Activated CD4-positive, alpha-beta T cell treated with anti-CD3 and anti-CD28 coated beads for 24 hours (primary cell): Measurements from ENCODE around the gene UMODL1.

Experiments used
- DNase-seq, 2 donors: peaks; one replicate each; pipeline ENCODE4 v3.0.0-alpha.2; 2020; ENCODE audit warnings: low read depth in 2 of 2

The UMODL1 gene, protein sequence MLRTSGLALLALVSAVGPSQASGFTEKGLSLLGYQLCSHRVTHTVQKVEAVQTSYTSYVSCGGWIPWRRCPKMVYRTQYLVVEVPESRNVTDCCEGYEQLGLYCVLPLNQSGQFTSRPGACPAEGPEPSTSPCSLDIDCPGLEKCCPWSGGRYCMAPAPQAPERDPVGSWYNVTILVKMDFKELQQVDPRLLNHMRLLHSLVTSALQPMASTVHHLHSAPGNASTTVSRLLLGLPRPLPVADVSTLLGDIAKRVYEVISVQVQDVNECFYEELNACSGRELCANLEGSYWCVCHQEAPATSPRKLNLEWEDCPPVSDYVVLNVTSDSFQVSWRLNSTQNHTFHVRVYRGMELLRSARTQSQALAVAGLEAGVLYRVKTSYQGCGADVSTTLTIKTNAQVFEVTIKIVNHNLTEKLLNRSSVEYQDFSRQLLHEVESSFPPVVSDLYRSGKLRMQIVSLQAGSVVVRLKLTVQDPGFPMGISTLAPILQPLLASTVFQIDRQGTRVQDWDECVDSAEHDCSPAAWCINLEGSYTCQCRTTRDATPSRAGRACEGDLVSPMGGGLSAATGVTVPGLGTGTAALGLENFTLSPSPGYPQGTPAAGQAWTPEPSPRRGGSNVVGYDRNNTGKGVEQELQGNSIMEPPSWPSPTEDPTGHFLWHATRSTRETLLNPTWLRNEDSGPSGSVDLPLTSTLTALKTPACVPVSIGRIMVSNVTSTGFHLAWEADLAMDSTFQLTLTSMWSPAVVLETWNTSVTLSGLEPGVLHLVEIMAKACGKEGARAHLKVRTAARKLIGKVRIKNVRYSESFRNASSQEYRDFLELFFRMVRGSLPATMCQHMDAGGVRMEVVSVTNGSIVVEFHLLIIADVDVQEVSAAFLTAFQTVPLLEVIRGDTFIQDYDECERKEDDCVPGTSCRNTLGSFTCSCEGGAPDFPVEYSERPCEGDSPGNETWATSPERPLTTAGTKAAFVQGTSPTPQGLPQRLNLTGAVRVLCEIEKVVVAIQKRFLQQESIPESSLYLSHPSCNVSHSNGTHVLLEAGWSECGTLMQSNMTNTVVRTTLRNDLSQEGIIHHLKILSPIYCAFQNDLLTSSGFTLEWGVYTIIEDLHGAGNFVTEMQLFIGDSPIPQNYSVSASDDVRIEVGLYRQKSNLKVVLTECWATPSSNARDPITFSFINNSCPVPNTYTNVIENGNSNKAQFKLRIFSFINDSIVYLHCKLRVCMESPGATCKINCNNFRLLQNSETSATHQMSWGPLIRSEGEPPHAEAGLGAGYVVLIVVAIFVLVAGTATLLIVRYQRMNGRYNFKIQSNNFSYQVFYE

DNA sequence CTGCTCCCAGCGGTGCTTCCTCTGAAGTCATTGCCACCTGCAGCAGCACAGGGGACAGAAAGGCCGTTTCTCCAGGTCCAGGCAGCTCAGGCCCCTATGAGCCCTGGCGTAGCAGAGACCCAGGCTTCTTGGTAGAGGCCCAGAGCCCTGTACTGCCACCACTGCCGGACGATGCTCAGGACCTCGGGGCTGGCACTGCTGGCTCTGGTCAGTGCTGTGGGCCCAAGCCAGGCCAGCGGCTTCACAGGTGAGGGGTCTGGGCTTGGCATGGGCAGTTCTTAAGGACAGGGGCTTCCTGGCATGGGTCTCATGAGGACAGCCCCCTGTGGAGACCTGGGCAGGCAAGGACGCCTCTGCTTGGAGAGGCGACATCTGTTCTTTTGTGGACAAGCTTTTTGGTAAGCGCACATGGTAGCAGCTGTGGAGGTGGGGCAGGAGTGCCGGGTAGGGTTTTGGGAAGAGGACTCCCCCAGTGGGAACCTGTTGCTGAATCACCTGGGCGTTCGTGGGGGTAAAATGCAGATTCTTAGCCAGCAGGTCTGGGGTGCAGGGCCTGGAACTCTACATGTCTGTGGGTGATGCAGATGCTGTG is at the start of gene UMODL1:
Gene UMODL1 (plus strand): TSS at position 172 of the 592 bp plus-strand sequence. CDS start 0 bp downstream, at position 172.
- no peak for DNase-seq

DNA sequence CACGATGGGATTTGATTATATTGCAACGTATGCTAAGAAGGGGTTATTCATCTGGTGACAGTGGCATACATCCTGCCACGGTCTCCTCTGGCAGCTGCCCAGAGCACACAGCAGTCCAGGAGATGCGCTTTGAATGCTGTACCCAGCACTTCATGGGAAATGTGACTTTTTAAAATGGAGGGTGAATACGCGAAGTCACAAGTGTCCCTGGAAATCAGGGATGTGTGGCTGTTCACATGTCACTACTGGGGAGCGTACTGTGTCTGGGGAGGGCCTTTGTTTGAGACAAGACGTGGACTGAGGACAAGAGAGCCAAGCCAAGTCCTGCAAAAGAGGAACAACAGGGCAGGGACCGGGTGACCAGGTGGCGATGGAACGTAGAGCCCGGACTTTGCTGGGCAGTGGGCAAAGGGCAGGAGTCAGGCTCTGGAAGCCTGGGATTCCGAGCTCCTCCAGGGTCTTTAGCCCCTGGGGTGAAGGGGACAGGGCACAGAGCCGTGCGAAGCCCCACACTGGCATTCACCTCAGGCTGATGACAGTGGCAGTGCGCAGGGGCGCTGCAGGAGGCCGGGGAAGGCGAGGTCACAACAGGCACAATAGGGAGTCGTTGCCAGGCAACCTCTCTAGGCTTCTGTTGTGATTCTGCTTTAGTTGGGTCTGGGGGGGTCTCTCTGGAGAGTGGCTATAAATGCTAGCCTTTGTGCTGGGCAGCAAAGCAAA is 49.6 kb upstream of the UMODL1 start:
- DNase-seq, result no peak

DNA sequence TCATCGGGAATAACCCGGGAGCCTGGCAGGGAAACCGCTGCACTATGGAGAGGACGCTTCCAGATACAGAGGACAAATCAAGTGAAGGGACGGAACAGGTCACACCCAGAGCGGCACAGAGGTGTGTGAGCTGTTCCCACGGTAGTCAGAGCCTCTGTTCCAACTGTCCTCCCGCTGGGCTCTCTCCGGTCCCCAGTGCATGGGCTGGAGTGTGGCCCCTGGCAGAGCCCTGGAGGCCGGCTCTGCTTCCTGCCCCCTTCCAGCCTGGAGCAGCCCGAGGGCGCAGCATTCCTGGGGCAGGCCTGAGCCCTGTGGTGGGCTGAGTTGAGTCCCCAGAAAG is 49.1 kb upstream of the UMODL1 start:
- no peak for DNase-seq

DNA sequence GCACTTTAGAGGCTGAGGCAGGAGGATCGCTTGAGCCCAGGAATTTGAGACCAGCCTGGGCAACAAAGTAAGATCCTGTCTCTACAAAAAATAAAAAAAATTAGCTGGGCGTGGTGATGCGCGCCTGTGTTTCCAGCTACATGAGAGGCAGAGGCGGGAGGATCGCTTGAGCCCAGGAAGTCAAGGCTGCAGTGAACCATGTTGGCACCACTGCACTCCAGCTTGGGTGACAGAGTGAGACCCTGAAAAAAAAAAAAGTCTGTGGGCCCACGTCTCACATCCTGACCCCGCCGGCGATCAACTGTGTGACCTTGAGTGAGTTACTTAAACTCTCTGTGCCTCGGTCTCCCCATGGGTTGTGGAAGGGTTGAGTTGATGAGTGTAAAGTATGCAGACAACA is 48.2 kb upstream of the UMODL1 start:
- DNase-seq, result no peak

DNA sequence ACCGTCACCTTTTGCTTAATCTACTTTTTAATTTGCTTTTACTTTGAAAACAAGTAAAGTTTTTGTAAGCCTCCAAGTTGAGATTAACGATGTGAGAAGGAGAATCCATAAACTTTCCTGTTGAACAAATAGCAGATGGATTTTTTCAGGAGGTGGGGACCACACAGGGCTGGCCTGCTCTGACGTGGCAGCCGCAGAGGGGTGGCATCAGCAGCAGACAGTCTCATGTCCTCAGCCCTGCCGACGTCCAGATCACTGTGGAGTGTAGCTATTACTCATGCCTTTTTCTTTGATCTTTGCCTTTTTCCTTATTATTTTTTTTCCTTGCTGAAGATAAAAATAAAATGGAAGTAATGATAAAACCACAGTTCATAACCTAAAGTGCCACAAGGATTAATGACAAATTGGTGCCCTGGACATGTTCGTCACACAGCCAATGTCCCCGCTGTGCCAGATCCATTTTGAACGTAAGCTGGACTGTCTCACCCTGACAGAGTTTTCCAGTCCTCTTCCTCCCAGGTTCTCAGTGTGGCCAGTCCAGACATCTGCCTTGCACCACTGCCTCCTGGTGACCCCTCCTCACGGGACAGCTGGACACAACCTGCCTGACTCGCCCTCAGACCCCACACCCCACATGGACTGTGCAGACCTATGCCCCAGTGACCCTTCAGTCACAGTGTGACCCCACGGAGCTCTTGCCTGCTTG is 45.6 kb upstream of the UMODL1 start:
- no peak for DNase-seq

DNA sequence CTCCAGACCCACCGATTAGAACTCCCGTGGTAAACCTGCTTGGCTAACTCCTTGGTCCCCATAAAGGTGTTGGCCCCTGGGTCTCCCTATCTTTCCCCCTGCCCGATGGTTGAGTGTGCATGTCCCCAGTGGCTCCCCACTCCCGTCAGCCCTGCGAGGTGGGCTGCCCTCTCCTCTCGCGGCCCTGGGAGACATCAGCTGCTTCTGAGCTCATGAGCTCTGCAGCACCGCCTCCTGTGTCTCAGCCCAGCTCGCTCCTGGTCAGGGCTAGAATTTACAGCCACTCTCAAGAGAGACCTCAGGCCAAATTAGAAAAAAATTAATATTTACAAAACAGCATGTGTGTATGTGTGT is 45.1 kb upstream of the UMODL1 start:
- DNase-seq, result no peak

DNA sequence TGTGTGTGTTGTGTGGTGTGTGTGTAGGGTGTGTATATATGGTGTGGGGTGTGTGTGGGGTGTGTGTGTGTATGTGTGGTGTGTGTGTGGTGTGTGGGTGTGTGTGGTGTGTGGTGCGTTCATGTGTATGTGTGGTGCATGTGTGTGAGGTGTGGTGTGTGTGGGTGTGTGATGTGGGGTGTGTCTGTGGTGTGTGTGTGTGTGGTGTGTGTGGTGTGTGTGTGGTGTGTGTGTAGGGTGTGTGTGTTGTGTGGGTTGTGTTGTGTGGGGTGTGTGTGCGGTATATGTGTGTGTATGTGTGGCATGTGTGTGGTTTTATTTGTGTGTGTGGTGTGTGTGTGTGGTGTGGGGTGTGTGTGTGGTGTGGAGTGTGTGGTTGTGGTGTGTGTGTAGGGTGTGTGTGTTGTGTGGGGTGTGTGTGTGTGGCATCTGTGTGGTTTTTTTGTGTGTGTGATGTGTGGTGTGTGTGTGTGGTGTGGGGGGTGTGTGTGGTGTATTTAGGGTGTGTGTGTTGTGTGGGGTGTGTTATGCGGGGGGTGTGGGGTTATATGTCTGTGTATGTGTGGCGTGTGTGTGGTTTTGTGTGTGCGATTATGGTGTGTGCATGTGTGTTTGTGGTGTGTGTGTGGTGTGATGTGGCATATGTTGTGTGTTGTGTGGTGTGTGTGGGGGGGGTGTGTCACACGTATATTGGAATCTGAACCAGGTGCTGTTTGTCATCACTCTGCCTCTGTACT is 43.9 kb upstream of the UMODL1 start:
- no peak for DNase-seq

DNA sequence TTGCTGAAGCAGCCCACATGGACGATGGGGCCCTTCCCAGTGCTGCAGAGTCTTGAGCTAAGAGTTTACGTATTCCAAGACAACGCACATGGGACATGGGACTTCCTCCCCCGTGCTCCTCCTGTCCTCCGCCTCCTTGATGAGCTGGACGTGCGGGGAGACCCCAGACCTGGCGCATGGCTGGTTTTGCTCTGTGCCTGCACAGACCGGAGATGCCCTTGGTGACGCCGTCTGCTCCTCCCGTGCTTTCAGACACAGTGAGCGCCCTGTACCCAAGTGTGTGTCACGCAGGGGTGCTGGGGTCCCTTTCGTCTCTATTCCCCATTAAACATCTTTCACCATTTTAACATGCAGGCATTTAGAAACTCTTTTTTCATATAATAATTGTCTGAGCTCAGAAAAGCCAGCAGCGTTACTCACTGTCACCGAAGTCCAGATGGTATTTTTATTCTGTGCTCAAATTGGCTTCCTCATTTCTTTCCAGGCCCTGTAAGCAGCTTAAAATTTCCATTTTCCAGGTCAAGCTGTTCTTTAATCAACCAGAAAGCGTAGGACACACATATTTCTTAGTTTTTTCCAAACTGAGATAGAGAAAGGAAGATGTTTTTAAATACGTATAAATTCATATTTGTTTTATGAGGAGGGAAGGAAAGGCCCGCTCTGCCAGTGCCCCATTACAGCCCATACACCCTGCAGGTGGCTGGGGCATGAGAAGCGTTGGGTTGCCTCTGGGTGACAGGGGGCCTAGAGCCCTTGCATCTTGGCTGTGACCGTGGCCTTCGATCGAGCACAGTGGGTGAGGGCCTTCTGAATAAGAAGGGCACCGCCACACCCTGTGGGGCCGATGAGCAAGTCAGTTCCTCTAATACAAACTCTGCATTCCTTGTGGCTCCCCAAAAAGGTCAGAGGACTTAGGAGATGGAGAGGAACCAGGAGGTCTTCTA is 43.0 kb upstream of the UMODL1 start:
- DNase-seq, result no peak

DNA sequence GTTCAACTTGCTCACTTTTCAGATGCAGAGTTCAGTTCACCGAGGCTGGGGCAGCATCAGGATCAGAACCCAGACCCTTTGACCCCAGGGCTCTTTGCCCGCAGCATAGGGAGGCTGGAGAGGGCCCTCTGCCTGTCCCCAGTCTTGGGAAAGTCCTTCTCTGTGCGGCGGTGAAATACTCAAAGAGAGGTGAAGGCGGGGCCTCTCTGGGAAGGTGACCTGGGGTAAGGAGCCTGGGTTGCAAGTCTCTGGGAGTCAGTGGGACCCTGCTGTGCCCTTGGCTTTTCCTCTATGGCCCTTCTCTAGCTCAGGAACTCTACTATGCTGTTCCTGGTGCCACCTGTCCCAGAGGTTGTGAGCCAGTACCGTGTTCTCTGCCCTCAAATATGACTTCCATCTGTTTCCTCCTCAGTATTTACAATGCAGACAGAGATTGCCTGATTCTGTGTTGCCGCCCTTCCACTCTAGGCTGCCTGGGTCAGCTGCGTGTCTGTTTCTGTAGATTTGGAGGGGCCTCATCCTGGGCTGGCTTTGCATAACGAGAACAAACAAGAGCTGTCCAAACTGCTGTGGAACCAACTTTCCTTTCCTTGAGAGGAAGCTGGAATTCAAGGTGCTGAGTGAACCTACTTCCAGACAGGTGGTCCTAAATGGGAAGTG is 42.2 kb upstream of the UMODL1 start:
- no peak for DNase-seq

DNA sequence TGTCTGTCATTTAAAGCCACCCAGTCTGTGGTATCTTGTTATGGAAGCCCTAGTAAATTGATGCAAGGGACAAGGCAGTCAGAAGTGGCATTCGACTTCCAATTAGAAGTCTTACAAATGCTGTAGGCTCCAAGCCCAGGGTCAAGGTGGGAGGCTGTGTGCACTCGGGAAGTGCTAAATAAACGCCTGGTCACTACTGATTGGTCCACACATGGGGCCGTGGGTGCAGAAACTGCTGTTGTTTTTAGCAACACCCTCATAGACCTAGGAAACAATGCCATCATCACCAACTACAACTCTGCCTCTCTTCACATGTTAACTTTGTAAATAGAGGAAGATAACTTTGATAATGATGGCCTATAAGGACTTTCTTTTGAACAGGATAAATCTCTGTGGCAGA is 40.8 kb upstream of the UMODL1 start:
- no peak for DNase-seq

DNA sequence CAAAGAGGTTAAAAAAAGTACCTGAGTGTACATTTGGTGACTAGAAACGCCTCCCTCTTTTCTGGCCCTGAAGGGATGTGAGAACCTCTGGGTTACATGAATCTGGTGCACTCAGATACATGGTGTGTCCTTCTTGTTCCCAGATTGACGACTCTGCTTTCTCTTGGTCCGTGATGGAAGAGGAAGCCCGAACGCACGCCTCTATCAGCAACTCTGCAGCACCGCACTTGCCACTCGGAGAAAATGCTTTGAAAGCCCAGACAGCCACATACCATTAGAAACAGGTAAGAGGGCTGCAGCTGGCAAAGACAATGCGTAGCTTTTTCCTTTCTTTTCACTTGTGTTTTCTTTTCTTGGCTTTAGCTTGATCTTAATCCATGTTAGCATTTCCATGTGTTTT is 39.9 kb upstream of the UMODL1 start:
- no peak for DNase-seq

DNA sequence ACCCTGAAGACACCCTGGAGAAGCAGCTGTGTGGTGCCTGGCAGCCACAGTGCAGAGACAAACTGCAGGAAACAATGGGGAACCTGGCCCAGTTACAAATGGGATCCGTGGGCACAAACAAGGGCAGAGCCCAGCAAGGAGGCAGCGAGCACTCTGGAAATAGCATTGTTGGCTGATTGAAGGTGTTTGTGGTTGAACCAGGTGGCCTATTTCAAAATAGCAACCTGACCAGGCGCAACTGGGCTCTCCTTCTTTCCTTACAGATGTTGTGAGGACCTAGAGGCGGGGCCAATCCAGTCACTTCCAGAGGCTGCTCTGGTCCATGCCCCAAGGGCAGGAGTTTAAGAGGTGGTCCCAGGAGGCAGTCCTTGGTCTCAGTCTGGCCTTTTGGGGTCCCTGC is 39.3 kb upstream of the UMODL1 start:
- DNase-seq, result no peak

DNA sequence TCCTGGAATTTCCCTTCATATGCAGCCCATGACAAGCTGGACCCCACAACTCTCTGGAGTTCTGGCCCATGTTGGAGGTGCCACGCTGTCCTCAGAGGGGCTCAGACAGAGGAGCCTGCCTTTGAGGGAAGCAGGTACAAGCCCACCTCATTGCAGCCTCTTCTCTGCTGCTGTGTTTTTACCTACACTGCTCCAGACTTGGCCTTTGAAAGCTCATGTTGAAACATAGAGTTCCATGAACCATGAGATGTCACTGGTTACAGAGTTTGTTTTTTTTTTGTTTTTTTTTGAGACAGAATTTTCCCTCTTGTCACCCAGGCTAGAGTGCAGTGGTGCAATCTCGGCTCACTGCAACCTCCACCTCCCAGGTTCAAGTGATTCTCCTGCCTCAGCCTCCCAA is 38.9 kb upstream of the UMODL1 start:
- DNase-seq, result no peak

DNA sequence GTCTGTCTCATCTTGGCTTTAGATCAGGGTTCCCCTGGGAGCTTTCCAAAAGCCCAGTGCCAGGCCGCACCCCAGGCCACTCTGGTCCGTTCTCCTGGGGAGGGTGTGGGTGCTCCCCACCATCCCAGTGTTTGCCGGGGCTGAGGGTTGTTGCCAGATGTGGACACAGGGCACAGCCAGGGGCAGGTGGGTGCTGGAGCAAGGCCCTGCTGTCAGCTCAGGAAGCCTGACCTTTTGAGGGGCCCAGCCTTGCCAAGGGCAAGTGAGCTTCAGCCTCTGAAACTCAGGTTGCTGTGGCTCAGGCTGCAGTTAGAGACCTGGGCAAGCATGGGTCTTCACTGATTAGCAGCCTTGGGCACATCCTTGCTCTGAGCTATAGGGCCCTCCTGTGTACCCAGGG is 38.1 kb upstream of the UMODL1 start:
- no peak for DNase-seq

DNA sequence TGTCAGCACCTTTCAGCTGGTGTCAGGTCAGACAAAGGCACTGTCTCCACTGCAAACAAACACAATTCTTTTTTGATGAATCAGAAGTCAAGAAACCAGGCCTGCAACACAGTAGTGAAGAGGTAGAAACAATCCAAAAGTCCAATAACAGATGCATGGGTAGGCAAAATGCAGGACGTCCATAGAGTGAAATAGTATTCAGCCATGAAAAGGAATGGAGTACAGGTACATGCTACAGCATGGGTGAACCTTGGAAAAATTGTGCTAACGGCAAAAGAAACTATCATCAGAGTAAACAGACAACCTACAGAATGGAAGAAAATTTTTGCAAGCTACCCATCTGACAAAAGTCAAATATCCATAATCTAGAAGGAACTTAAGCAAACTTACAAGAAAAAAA is 34.8 kb upstream of the UMODL1 start:
- no peak for DNase-seq

DNA sequence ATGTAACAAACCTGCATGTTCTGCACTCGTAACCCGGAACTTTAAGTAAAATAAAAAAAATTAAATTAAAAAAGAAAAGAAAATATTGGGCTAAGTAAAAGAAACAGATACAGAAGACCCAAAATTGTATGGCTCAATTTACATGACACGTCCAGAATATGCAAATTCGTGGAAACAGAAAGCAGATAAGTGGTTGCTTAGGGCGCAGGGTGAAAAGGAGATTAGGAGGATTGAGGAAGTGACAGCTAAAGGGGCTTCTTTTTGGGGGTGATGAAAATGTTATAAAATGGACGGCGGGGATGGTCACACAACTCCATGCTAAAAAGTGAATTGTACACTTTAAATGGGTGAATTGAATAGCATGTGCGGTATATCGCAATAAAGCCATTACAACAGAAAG is 33.6 kb upstream of the UMODL1 start:
- DNase-seq, result no peak

DNA sequence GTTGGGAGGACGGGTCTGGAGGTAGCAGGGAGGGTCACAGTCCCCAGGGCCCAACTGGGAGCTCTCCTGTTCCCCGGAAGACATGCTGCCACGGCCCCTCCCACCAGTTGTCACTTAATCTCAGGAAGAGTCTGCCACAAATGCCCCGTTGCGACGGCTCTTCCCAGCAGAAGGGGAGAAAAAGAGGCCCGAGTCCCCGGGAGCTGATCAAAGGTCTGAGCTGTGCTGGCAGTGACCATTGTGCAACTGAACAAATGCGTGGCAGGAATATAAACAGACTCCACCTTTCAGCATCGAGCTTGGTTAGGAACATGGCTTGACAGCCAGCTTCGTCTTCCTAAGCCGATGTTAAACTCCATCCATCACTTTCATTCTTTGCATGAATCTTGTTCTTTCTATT is 33.2 kb upstream of the UMODL1 start:
- DNase-seq, result no peak

DNA sequence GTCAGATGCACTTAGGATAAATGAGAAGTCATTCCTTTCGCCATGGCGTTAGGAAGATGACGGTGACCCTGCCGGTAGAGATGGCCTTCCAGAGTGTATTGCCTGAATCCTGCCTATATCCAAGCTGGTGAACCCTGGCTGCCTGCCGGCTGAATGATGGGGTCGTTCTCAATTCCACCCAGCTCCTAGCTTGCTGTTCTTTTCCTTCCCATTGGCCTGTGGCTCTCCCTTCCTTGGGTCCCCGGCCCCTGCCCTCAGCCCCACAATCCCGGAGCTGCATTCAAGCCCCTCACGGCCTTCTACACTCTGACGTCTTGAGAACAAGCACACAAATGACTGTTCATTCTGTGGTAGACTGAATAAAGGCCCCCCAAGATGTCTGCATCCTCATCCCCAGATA is 32.7 kb upstream of the UMODL1 start:
- no peak for DNase-seq
